K562 (cell line): ENCODE data around the gene FANCC.

ENCODE experiments used
- CEBPB ChIP-seq: fragments of 450-650 bp; IDR thresholded peaks from 2 replicates; pipeline ENCODE4 v1.6.1; 2016; ENCODE audit warnings: missing genetic modification characterization, missing compliant biosample characterization
- HOXB6 ChIP-seq: fragments of 250-450 bp; sonication (Bioruptor Pico); IDR thresholded peaks from 2 replicates; pipeline ENCODE4 v1.5.1; 2022; ENCODE audit warnings: mild to moderate bottlenecking, borderline replicate concordance
- JUN ChIP-seq, 2 experiments: sonication (generic) in 1 of 2; formaldehyde crosslinking in 1 of 2; IDR thresholded peaks; 2 replicates each; pipeline versions ENCODE4 v1.6.1 to v1.8.0; 2012 to 2022; ENCODE audit warnings: borderline replicate concordance in 2 of 2, mild to moderate bottlenecking in 2 of 2, improper control_type of control experiment in 1 of 2, low read depth in 1 of 2, low read length in 1 of 2, missing genetic modification reagents in 1 of 2
- MXI1 ChIP-seq: IDR thresholded peaks from 2 replicates; pipeline ENCODE4 v1.6.1; 2011; ENCODE audit warnings: low read depth, mild to moderate bottlenecking, improper control_type of control experiment, low read length
- NFE2L1 ChIP-seq: fragments of 450-650 bp; IDR thresholded peaks from 2 replicates; pipeline ENCODE4 v1.6.1; 2016; ENCODE audit warnings: missing genetic modification characterization, low read depth, mild to moderate bottlenecking, missing compliant biosample characterization, moderate library complexity, borderline replicate concordance
- PPARD ChIP-seq: fragments of 250-450 bp; sonication (Bioruptor Pico); IDR thresholded peaks from 2 replicates; pipeline ENCODE4 v1.8.0; 2022; ENCODE audit warnings: inconsistent platforms, mild to moderate bottlenecking, moderate library complexity
- SIN3B ChIP-seq: fragments of 450-650 bp; IDR thresholded peaks from 2 replicates; pipeline ENCODE4 v1.6.1; 2017; ENCODE audit warnings: low read depth, mild to moderate bottlenecking, moderate library complexity
- ZBTB7A ChIP-seq: IDR thresholded peaks from 2 replicates; pipeline ENCODE4 v1.6.1; 2011; ENCODE audit warnings: low read depth, mild to moderate bottlenecking, low read length, moderate library complexity, borderline replicate concordance; ENCODE audit not compliant: control insufficient read depth
- ZNF12 ChIP-seq: sonication (generic); formaldehyde crosslinking; IDR thresholded peaks from 2 replicates; pipeline ENCODE4 v1.4.0; 2020; ENCODE audit warnings: mild to moderate bottlenecking, missing genetic modification reagents
- ZNF175 ChIP-seq: fragments of 200-800 bp; sonication (Bioruptor generic); IDR thresholded peaks from 2 replicates; pipeline ENCODE4 v1.6.1; 2016; ENCODE audit warnings: low read depth, mild to moderate bottlenecking, missing genetic modification characterization, missing compliant biosample characterization
- ZNF699 ChIP-seq: fragments of 250-450 bp; sonication (Bioruptor Pico); IDR thresholded peaks from 2 replicates; pipeline ENCODE4 v1.8.0; 2021; ENCODE audit warnings: mild to moderate bottlenecking, moderate library complexity; ENCODE audit not compliant: insufficient replicate concordance
- TF ChIP-seq, protein P1 (sequence below): sonication (generic); formaldehyde crosslinking; IDR thresholded peaks from 2 replicates; pipeline ENCODE4 v1.8.1; 2023; ENCODE audit warnings: mild to moderate bottlenecking, missing genetic modification reagents

- TF ChIP-seq ZNF12 (no peak), MXI1 (no peak), ZBTB7A (no peak), SIN3B (no peak), ZNF699 (CRISPR knock-in tag) (no peak), PPARD (CRISPR knock-in tag) (no peak), ZNF175 (no peak), HOXB6 (CRISPR knock-in tag) (no peak), NFE2L1 (tag) (no peak), CEBPB (tag) (no peak), JUN (IDR thresholded peaks at IDR 0.05; ENCODE audit: borderline replicate concordance, low read depth, low read length) (0 out of 2 replicates have a peak, but pooled peaks have one; percentile 13), JUN (CRISPR knock-in tag; IDR thresholded peaks at IDR 0.05; ENCODE audit: borderline replicate concordance) (no peak)
- TF ChIP-seq, protein P1, sequence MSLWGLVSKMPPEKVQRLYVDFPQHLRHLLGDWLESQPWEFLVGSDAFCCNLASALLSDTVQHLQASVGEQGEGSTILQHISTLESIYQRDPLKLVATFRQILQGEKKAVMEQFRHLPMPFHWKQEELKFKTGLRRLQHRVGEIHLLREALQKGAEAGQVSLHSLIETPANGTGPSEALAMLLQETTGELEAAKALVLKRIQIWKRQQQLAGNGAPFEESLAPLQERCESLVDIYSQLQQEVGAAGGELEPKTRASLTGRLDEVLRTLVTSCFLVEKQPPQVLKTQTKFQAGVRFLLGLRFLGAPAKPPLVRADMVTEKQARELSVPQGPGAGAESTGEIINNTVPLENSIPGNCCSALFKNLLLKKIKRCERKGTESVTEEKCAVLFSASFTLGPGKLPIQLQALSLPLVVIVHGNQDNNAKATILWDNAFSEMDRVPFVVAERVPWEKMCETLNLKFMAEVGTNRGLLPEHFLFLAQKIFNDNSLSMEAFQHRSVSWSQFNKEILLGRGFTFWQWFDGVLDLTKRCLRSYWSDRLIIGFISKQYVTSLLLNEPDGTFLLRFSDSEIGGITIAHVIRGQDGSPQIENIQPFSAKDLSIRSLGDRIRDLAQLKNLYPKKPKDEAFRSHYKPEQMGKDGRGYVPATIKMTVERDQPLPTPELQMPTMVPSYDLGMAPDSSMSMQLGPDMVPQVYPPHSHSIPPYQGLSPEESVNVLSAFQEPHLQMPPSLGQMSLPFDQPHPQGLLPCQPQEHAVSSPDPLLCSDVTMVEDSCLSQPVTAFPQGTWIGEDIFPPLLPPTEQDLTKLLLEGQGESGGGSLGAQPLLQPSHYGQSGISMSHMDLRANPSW (CRISPR knock-in tag): no peak
Measured at GRCh38 chr9:95261890-95262289, 55.6 kb downstream of the FANCC start.
